ENCODE data around the gene EVPL.
"Not testable (repeated sequence)": the region's sequence is repeated elsewhere in the genome, so short reads cannot be mapped to it uniquely, and the experiment has no call there.

Gene EVPL

DNA sequence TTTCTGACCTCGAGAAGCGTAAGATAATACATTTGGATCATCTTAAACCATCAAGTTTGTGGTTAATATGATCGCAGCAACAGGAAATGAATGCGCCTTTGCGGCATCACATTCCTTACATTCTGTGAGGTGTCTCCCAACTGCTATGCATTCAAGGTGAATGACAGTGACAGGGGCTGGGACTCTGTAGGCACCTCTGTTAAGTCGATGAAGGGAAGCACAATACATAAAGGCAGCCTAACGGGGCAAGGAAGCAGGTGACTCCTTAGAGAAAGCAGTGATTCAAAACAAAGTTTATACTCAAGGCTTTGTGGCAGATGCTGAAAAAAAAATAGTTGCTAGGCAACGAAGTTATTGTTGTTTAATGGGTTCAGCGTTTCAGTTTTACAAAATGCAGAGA is 21.6 kb upstream of the EVPL start:
- no peak for DNase-seq (ENCODE audit: extremely low read depth in 1 of 2, low read depth in 1 of 2)

DNA sequence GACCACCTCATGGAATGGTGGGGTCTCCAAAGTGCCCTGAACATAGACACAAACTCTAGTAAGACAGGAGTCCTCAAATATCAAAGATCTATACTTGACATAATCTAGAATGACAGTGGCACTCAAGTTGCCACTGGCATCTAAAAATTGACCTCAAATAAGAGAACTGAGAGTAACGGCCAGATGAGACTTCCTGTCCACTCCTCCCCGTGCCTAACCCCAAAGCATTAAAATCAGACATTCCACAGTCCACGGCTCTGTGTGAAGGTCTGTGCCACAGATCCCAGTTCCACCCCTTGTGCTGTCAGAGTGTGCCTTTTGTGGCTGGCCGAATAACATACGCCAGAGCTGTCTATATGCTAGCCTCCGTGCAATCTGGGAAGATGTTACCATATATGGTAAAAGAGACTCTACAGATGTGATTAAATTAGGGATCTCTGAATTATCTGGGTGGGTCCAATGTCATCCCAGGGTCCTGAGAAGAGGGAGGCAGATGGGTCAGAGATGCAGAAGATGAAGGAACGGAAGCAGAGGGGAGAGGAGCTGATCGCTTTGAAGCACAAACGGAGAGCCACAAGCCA is 21.0 kb upstream of the EVPL start:
- DNase-seq (ENCODE audit: extremely low read depth in 1 of 2, low read depth in 1 of 2), result no peak

DNA sequence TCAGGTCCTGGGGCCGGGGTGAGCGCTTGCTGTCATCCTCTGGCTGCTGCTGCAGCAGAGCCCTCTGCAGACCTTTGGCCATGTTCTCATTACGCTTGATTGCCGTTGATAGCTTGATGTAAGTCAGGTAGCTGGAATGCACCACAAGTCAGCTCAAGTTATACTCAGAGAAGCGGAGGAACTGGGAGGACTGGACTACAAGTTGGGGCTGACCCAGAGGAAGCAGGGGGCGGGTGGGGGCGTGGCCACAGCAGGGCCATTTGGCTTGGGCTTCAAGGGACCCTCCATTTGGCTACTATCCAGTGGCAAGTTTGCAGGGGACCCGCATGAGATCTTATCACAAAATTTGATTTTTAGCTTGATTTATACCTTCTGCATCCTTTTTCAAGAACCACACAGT is 19.0 kb upstream of the EVPL start:
- DNase-seq (ENCODE audit: extremely low read depth in 1 of 2, low read depth in 1 of 2), result no peak

DNA sequence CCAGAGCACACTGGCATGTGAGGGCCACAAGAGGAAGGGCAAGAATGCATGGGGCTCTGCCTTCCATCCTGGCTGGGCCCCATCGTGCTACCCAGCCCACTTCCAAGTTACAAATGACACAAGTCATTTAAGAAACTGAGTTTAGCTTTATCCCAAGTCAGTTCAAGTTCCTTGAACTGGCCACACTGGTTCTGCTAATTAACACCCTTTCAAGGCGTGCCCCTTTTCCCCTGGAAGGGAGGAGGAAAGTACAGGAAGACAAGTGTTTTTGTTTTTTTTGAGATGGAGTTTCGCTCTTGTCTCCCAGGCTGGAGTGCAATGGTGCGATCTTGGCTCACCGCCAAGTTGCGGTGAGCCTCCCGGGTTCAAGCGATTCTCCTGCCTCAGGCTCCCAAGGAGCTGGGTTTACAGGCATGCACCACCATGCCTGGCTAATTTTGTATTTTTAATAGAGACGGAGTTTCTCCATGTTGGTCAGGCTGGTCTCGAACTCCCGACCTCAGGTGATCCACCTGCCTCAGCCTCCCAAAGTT is 17.4 kb upstream of the EVPL start:
- DNase-seq (ENCODE audit: extremely low read depth in 1 of 2, low read depth in 1 of 2), result not testable (repeated sequence)

DNA sequence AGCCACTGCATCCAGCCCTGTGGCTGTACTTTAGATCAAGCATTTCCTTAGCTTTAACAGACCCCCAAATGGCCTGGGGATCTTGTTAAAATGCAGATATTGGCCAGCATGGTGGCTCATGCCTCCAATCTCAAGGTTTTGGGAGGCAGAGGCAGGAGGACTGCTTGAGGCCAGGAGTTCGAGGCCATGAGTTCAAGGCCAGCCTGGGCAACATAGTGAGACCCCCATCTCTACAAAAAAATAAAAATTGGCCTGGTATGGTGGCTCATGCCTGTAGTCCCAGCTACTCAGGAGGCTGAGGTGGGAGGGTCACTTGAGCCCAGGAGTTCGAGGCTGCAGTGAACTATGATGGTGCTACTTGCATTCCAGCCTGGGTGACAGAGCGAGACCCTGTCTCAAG is 15.8 kb upstream of the EVPL start:
- DNase-seq (ENCODE audit: extremely low read depth in 1 of 2, low read depth in 1 of 2), result not testable (repeated sequence)

DNA sequence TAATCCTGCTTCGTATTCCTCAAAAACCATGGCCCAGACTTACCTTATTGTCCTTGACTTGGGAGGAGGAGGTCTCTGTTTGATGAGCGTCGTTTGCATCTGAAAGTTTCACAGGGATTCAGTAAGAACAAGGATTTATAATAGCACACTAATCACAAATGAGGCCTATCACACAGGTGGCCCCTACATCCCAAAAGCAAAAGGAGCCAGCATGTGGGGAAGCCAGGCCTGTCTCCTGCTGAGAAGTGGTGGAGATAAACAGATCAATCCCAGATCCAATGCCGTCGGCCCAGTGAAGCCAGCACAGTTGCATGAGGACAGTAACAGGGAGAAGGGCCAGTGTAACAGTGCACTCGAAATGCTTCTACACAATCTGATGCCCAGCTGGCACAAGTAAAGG is 13.3 kb upstream of the EVPL start:
- DNase-seq (ENCODE audit: extremely low read depth in 1 of 2, low read depth in 1 of 2), result no peak

DNA sequence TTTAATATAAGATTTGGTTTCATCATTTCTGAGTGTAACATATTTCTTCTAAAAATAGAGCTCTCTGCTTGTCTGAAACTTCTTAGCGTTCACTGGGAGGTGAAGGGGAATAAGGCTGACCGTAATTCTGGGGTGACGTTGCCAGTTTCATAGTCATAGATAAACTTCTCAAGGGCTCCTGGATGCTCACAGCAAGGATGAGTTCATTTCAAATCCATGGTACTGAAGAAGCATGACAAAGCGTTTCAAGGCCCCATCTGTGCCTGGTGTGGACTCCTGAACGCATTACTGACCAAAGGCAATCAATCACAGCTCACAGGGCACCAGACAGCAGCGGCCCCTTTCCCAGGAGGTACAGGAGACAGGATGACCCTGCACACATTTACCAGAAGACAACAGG is 12.0 kb upstream of the EVPL start:
- DNase-seq (ENCODE audit: extremely low read depth in 1 of 2, low read depth in 1 of 2), result no peak

DNA sequence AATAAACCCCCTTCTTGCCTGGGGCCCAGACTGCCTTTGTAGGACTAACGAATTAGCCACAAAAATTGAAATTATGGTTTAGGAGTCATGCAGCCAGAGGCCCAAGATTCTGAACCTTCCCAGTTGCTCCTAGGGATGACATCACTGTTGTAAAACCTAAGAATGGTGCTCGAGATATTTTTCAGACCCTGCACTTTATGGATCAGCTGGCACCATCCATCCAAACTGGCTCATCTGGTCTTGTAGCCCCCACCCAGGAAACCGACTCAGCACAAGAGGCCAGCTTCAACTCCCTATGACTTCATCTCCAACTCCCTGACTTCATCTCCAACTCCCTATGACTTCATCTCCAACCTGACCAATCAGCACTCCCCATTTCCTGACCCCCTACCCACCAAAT is 10.9 kb upstream of the EVPL start:
- DNase-seq (ENCODE audit: extremely low read depth in 1 of 2, low read depth in 1 of 2), result no peak

DNA sequence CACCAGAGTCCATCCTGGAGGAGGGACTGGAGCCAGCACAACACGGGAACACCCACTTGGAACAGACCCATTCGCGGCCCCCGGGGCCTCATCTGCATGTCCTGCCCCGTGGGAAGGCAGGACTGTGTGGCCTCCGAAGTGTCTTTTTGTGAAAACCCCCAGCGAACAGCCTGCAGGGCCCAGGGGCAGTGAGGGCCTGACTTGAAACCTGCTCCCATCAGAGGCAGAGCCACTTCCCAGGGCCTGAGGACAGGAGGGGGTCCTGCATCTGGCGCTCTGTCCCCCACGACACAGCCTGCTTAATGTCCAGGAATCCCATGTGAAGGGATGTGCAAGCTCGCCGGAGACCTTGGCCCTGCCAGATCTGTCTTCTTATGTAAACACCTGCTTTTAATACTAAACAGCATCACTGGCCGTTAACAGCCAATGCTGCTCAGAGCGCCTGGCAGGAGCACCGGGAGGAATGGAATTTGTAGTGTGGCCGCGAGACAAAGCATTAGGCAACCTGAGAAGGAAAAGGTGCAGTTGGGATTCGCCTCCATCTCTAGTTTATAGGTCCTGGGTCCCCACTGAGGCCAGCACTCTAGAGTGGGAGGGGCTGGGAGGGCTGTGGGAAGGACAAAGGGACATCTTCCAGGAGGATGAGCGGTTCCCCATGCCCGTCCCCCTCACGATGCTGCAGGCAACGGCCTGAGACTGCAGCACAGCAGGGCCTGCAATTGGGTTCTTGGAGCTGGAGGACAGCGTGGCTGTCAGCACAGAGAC is 9.6 kb upstream of the EVPL start:
- DNase-seq (ENCODE audit: extremely low read depth in 1 of 2, low read depth in 1 of 2), result no peak

DNA sequence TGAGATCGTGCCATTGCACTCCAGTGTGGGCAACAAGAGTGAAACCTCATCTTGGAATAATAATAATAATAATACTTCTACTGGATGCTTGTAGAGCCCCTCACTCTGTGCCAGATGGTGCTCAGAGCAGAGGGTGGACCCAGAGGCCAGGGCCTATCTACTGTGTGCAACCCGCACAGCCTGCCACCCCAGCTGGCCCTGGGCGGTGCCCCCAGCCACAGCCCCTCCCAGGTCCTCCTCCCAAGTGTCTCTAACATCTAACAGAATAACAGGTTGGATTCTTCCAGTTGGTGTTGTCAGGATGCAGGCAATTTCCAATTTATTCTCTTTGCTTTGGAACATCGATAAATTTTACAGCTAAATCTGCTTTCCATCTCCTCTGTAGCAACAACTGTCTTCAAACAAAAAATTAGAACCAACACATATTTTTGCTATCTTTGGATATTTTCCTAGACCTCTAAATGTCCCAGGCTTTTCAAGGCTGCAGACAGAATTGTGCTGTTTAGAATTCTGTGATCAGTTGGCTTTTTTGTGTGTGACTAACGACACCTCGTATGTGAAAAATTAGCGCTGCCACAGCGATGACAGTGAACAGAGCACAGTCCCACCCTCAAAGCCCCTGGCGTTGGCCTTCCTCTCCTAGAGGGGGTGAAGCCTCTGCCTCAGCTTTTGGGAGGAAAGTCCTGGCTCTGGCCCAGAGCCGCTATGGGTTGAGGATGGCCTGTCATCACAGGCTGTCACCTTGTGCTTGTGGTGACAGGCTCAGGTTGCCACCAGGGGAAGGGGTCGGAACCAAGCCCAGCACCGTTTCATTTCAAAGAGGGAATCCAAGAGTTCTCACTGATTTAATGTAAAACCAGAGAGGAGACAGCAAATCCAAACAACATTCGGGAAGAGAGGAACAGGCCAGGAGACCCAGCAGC is 7.6 kb upstream of the EVPL start:
- no peak for DNase-seq (ENCODE audit: extremely low read depth in 1 of 2, low read depth in 1 of 2)

DNA sequence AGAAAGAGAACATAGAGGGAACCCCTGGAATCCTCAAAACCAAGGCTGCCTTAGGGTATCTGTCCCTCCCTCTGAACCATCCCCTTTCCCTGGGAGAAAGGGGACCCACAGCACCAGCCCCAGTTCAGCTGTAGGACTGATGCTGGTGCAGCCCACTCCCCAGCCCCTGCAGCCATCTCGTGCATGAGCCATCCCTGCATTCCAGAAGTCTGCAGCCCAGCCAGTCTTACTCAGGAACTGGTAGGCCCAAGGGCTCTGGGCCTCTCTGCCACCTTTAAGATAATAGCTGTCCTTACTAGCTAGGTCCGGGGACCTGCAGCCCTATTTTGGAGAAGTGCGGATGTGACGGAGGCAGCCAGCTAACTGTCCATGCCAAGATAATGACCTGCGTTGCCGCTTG is 6.0 kb upstream of the EVPL start:
- DNase-seq (ENCODE audit: extremely low read depth in 1 of 2, low read depth in 1 of 2), result no peak

DNA sequence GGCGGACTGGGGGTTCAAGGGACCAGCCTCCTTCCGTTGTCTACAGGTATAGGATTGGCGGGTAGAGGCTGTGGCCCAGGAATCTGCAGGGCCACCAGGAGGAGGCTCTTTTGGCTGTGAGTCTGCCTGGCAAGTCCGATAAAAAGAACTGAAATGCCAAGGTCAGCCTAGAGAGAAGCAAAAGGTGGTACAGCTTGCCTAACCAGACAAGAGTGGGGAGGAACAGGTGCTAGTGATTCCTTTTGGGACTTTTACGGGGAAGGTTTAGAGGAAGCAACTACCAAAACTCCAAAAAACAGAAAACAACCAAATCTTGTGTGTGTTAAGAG is 5.6 kb upstream of the EVPL start:
- no peak for DNase-seq (ENCODE audit: extremely low read depth in 1 of 2, low read depth in 1 of 2)

DNA sequence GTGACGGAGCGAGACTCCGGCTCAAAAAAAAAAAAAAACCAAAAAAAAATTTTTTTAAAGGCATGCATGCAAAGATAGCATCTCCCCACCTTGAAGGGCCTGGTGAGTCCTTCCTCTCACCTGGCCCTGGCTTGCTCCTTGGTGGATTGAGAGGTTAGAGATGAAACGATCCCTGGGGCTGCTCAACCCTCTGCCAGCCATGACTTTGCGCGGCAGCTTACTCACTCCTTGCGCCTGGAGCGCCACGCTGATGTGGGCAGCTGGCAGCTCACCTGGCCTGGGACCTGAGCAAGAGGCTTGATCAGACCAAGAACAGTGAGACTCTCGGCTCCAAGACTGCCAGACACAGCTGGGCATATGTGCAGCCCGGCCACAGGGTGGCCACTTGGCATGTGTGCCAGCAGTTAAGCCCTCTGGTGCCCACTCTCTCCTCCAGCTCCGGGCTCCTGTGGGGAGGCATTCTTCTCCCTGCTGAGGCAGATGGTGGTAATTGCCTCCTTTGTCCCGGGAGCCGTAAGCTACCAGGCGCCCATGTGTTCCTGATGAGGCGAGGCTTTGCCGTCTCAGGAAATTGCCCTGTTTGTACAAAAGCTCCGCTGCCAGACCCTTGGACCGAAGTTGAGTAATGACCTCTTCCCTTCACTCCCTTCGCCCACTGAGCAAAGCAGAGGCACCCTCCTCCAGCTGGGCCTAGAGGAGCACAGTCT is 5.1 kb upstream of the EVPL start:
- no peak for DNase-seq (ENCODE audit: extremely low read depth in 1 of 2, low read depth in 1 of 2)

DNA sequence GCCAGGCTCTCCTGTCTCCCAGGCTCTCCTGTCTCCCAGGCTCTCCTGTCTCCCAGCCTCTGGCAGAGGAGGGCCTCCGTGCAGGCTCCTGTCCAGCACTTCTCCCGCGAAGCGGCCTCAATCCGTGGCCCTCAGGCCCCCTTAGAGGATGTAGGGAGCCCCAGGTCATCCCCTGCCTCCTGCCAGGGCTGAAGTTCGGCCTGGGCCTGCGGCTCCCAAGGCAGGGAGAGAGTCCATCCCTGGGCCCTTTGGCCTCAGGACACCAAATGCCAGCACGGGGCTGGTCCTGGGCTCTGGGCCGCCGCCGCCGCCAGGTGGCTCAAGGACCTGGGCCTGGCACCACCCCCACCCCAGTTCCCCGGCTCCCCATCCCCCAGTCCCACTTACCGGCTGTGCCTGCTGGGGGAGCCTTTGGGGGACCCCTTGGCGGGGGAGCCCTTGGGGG is 370 bp downstream of the EVPL start:
- DNase-seq (ENCODE audit: extremely low read depth in 1 of 2, low read depth in 1 of 2), result no peak

DNA sequence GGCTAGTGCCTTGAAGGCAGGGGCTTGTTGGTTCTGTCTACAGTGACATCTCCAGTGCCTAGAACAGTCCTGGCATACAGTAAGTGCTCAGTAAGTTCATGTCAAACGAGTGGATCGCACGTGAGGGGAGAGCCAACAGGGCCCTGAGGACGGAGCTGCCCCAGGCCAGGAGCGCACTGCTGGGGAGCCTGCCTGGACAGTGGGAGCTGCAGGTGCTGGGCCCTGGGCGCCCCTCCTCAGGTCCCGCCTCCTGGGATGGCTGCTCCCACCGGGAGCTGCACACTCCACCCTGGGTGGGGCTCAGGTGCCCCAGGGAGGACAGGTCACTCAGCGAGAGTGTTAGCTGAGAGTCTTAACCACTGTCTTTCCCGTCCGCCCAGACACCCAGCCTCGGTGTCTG is 1.8 kb downstream of the EVPL start:
- no peak for DNase-seq (ENCODE audit: extremely low read depth in 1 of 2, low read depth in 1 of 2)

DNA sequence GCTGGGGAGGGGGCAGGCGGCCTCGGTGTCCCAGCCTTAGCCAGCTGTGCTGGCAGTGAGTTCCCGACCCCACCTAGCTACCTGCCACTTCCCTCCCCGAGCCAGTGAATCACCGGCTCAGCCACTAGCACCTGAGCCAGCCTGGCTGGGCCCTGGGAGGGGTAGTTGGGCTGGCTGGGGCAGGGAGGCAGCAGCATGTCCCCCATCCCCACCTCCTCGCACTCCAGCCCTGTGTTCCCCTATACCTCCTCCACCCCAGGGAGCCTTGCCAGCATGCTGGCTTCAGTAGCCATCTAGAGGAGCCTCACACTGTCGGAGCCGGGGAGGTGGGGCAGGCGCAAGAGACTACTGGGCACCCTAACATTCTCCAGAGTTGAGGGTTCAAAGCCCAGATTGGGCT is 2.8 kb downstream of the EVPL start:
- DNase-seq (ENCODE audit: extremely low read depth in 1 of 2, low read depth in 1 of 2), result no peak

DNA sequence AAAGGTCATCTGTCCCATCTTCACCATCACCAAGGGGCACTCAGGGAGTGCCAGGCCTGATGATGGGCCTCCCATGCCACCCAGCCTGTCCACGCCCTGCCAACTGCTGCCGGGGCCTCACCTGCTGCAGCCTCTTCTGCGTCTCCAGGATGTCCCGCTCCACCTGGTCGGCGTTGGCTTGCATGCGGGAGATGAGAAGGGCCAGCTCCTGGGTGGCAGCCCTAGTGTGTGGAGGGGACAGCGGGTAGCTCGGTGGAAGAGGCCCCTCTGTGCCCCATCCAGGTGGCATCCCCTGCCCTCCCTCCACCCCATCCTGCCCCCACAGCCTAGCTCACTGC is 3.2 kb downstream of the EVPL start:
- no peak for DNase-seq (ENCODE audit: extremely low read depth in 1 of 2, low read depth in 1 of 2)

DNA sequence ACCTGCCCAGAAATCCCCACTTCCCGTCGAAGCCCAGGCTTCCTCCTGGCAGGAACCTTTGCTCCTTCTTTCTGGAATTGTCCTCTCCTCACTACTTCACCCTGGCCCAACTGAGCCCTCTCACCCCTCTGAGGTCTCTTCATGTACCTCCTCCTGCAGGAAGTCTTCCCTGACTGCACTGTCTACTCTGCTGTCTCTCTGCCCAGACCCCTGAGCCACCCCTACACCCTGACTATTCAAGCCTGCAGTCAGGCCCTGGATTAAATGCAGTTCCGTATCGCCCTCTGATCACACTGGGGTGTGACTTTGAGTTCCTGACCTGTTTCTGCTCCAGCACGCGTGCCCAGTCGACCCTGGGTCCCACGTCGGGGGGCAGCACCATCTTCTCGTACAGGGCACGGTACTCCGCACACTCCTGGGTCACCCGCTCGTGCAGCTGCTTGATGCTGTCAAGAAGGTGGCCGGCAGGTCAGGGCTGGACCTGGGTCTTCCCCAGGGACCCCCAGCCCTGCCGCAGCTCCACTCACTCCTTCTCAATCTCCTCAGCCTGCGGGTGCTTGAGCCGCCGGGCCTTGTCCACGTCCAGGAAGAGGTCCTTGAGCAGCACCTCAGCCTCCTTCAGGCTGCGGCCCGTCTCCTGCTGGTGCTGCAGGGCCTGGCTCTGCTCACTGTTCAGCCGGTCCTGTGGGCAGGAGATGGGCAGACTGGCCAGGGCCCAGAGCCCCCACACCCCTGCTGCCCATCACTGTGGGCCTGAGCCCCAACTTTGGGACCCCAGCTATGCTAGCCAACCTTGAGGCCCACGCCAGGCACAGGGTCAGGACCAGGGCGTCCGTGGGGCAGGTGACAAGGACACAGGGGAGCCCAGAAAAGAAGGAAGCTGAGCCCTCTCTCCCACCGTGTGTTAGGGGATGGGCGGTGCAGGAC is 3.9 kb downstream of the EVPL start:
- DNase-seq (ENCODE audit: extremely low read depth in 1 of 2, low read depth in 1 of 2), result no peak

DNA sequence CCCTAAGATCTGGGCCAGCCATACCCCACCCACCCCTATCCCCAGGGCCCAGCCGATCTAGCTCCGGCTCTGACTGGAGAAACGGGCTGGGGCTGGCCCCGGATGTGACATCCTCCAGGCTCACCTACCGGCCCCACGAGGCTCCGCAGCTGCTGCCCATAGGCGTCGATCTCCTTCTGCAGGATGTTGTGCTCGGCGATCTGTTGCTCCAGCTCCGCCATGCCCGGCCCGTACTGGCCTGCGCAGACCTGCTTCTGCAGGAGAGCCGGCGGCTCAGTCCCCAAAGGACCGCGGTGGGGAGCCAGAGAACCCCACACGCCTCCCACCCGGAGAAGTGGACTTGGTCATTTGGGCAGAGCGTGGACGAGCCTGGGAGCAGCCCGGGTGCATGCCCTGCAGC is 4.8 kb downstream of the EVPL start:
- no peak for DNase-seq (ENCODE audit: extremely low read depth in 1 of 2, low read depth in 1 of 2)

DNA sequence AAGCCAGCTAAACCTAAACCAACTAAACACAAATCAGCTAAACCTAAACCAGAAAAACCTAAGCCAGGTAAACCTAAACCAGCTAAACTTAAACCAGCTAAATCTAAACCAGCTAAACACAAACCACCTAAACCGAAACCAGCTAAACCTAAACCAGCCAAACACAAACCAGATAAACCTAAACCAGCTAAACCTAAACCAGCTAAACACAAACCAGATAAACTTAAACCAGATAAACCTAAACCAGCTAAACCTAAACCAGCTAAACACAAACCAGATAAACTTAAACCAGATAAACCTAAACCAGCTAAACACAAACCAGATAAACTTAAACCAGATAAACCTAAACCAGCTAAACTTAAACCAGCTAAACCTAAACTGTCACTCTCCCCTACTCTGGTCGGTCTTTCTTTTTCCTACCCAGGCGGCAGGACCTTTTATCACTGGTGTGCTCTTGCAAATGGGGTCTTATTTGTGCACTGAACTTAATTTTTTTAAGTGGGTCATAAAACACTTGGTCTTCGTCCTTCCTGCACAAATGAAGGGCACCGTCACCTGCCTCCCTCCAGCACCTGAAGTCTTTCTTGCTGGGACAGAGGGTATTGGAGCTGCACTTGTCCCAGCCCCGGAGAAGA is 7.2 kb downstream of the EVPL start:
- no peak for DNase-seq (ENCODE audit: extremely low read depth in 1 of 2, low read depth in 1 of 2)

Measured in stimulated activated CD8-positive, alpha-beta memory T cell treated with anti-CD3 and anti-CD28 coated beads, Interleukin-7, amount 100 ng/mL, for 48 hours (primary cell).